IPS-11a (cell line): Measurements from ENCODE around the gene GUCY2C.

Source experiments
- H3K4me3 ChIP-seq: one replicate; pipeline ENCODE4 v1.5.1; 2013; ENCODE audit warnings: low read depth, low read length, control low read depth

GUCY2C gene

DNA sequence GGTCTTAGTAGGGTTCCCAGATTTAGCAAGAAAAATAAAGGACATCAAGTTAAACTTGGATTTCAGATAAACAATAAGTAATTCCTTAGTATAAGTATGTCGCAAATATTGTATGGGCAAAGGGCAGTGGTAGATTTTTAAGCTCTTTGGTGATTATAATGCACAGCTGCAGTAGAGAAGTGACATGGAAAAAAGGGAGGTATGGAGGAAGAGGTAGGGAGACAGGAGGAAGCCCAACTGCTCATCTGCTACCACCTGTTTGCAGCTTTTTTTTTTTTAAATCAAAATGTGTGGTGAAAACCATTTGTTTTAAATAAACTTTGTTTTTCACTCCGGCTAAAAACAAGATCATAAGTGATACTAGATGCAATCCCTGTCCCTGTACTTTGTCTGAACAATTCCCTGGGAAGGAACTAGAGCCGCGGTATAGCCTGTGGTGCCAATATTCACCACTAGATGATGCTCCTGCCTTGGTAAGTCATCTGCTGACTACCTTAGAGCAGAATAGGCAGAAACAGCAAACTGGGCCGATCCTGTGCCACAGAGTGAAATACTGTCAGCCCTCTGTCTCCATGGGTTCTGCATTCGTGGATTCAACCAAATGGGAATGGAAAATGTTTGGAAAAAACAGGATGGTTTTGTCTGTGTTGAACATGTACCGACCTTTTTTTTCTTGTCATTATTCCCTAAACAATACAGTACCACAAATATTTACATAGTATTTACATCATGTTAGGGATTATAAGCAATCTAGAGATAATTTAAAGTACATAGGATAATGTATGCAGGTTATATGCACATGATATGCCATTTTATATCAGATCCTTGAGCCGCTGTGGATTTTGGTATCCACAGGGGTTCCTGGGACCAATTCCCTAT, 66.3 kb downstream of the GUCY2C start:
- H3K4me3 ChIP-seq = no peak overlapping the region

DNA sequence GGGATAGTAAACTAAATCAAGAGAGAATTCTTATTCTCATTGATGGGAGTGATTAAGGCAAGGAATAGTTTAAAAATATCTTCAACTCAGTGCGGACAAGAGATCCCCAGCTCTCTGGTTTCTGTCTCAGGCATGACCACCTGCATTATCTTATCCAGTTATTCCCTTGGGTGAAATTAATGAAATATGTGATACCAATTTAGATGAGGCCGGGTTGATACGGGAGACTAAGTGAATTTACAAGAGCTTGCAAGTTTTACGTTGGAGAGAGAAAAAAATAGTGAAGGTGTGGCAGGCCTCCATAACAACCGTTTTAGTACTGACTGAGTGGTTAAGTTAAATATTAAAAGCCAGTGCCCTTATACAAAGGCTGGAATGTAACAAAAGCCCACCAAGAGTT, 67.6 kb downstream of the GUCY2C start:
- no peak overlapping the region for H3K4me3 ChIP-seq

DNA sequence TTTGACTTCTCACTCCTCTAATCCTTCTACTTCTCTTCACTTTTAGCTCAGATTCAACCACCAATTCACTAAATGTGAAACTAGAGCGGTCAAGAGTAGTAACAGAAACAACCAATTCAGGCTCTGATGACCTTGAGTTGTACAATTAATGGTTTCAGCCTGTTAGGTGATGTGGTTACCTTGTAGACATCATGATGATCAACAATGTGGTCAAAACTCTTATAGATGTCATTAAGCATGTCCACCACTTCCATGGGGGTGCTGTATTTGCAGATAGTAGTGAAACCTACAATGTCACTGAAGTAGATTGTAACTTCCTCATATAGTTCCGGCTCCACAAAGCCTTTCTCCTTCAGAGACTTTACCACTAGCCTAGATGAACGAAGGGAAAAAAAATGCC, 74.6 kb downstream of the GUCY2C start:
- H3K4me3 ChIP-seq = no peak overlapping the region

DNA sequence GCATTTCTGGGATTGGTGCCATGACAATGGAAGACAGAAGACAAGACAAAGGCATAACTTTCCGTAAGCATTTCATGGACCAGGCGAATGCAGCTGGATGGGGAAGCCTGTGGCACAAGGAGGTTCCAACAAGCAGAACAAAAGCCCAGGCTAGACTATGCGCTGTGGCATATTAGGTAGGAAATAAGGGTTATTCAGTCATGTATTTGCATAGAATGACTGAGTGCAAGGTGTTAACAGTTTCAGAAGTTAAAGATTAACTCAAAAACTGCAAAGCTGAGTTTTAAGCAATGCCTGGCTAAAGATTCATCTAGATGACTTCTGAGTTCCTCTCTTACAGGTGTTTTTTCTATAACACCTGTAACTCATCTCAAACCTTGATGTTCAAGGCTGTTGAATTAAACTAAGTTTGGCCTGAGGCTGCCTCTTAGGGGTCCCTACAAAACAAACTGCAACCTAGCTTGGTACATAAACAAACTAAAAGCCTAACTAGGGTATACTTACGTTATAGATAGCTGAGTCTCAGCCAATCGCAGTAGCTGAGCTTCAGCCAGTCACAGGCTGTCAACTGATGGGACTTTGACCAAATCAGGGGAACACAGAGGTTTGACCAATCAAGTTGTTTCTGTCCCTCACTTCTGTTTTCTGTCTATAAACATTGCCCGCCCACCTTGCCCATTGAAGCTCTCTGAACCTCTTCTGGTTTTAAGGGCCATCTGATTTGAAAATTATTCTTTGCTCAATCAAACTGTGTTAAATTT, 76.5 kb downstream of the GUCY2C start:
- no peak overlapping the region for H3K4me3 ChIP-seq

DNA sequence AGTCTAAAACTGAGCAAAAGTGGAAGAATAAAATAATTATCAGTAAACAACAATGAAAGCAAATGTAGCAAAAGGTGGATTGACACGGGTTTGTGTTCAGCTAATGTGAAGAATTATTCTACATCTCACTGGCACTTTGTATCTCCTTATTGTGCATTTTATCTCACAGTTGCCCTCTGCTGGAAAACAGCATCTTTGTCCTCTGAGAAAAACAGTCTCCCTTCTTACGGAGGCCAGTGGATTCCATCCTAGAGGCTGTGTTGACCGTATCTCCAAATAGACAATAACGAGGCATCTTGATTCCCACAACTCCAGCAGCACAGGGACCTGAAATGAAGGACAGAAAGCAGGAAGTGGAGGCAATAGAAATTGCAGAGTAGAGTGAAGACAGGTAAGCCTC, 77.4 kb downstream of the GUCY2C start:
- no peak overlapping the region for H3K4me3 ChIP-seq

DNA sequence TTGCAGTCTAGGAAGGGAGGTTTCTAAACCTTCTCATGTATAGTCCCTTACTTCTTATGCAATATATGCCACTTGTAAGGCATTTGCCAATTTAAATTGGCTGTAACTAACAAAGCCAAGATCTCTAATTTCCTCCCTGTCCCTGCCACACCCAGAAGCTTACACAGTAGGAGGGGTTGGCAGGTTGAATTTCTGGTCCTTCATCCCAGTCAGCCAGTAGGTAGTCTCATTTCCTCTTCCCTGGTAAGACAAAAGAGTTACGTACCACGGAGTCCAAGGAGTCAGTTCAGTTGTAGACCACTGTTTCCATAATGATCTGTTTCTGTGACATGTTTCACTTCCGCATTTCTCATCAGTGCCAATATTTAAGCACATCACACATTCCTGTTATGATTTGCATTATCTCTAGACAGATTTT, 81.7 kb downstream of the GUCY2C start:
- H3K4me3 ChIP-seq = no peak overlapping the region

DNA sequence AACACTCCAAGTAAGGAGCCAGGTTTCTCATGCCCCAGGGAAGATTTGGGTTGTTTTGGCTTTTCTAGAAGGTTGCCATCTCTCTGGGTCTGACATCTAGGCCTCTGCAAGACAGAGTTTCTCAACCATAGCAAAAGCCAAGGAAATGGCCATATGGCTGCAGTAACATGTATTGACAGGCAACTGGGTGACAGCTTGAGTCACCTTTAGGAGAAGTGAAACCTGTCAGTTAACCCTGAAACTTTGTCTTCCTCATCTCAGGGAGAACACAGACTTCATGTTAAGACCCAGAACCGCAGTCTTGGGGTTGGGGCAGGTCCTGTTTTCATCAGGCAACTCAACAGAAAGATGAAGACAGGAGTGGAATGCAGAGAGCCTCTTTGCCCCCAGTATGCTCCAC, 82.7 kb downstream of the GUCY2C start:
- H3K4me3 ChIP-seq = no peak overlapping the region

DNA sequence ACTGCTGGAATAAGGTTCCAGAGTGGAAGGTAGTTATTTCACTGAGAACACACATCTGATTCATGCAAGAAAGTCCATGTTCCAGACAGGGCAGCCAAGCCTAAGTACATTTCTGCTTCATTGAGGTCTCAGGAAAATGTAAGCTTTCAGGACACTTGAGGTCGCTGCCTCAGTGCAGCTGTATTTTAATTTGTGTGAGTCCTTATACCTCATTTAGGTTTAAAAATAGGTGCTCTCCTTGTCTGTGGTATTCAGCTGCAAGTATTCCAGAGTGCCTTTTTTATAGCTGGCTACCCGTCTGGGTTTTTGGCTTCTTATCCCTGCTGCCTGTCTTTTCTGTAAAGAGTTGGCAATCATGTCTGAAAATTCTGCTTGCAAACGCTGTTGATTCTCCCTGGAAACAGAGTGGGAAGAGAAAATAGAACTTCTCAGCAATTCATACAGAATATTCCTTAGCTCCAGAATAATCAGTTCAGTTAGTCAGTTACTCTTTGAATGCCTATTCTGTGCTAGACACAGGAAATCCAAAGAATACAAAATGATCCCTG, 83.4 kb downstream of the GUCY2C start:
- H3K4me3 ChIP-seq = no peak overlapping the region

DNA sequence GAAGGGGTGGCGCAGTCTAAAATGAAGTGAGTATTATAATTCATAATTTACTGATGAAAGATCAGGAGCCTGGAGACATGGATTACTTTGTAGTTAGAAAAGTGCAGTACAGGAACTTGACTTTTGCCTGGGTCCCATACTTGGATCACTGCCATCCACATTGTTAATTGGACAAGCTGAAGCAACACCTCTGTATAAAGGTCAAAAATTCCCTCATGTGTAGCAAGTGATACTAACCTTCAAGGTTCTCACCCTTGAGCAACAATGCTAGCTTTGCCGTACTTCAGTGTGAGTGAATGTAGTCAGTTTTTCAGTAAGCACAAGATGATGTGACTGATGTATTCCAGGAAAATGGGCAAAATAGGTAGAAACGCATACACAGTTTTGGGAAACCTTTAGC, 84.1 kb downstream of the GUCY2C start:
- H3K4me3 ChIP-seq = no peak overlapping the region

DNA sequence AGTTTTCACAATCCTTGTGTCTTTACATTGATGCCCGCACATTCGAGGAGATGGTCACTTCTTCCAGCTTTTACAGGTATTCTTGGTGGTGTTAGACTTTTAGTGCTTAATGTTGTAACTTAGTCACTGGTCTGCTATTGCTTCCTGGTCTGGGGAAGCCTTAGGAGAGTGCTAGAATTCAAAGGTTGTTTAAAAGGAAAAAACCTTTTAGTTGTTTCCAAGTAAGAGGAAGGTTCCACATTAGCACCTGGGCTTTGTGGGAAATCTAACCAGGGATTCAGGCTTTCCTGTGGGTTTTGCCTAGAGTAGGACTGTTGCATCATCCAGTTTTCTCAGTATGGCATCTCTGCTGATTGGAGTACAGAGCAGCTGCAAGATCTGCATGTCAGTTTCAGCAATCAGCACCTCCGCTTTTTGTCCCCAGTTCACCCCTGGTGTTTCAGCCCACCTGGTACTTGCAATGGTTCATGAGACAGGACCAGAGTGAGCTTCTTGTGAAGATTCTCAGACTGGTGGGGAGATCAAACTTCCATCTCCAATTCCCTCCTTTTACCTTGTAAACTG, 84.7 kb downstream of the GUCY2C start:
- no peak overlapping the region for H3K4me3 ChIP-seq

DNA sequence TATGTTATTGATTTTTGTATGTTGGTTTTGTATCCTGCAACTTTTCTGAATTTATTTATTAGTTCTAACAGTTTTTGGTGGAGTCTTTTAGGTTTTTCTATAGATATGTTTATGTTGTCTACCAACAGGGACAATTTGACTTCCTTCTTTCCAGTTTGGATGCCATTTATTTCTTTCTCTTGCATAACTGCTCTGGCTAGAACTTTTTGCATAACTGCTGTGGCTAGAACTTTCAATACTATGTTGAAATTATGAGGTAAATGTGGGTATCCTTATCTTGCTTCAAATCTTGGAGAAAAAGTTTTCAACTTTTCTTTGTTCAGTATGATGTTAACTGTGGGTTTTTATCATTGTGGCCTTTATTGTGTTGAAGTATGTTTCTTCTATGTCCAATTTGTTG, 88.8 kb downstream of the GUCY2C start:
- no peak overlapping the region for H3K4me3 ChIP-seq

DNA sequence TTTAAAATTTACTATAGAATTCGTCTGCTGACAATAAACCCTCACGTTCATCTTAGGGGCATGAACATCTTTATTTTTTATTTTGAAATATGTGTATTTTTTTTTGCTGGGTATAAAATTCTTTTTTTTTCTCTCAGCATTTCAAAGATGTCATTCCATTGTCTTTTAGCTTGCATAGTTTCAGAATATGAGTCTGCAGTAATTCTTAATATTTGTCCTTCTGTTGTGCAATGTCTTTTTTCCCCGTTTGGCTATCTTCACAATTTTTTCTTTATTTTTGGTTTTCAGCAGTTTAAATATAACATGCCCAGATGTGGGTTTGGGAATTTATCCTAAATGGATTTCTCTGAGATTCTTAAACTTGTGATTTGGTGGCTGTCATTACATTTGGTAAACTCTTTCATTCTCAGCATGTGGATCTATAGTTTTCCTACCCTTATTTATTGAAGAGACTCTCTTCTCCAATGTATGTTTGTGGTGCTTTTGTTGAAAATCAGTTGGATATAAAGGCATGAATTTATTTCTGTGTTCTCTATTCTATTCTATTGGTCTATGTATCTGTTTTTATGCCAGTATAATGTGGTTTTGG, 90.9 kb downstream of the GUCY2C start:
- H3K4me3 ChIP-seq = no peak overlapping the region

DNA sequence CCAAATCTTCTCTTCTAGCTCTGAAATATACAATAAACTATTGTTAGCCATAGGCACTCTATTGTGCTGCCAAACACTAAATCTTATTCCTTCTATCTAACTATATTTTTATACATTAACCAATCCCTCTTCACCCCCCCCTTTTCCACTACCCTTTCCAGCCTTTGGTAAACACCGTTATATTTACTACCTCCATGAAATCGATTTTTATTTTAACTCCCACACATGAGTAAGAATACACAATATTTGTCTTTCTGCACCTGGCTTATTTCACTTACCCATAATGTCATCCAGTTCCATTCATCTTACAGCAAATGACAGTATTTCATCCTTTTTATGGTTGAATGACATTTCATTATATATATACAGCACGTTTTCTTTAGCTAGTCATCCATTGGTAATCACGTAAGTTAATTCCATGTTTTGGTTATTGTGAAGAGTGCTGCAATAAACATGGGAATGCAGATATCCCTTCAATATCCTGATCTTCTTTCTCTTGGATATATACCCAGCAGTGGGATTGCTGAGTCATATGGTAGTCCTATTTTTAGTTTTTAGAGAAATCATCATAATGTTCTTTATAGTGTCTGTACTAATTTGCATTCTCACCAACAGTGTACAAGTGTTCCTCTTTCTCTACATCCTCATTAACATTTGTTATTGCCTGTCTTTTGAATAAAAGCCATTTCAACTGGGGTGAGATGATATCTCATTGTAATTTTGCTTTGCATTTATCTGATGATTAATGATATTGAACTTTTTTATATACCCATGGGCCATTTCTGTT, 94.5 kb downstream of the GUCY2C start:
- no peak overlapping the region for H3K4me3 ChIP-seq

DNA sequence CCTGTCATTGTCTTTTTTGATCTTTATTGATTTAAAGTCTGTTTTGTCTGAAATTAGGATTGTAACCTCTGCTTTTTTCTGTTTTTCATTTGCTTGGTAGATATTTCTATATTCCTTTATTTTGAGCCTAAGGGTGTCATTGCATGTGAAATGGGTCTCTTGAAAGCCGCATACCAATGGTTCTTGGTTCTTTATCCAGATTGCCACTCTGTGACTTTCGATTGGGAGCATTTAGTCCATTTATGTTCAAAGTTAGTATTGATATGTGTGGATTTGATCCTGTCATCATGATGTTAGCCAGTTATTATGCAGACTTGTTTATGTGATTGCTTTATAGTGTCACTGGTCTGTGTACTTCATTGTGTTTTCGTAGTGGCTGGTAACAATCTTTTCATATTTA, 98.9 kb downstream of the GUCY2C start:
- H3K4me3 ChIP-seq = no peak overlapping the region

DNA sequence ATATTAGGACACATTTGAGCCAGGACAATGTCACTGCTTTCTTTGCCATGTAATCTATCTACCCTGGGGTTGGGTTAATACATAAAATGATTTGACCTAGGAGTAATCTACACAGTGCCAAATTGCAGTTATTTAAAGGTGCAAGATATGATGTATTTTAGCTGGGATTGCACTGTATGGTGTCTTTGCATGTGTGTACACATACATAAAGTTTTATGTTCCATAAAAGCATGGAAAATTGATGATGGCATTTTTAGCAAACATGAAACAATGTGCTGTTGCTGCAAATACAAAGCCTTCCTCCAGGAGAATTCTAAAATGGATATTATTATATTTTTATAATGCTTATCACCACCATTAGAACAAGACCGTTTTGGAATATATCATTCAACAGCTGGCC, 104.7 kb downstream of the GUCY2C start:
- H3K4me3 ChIP-seq = no peak overlapping the region

DNA sequence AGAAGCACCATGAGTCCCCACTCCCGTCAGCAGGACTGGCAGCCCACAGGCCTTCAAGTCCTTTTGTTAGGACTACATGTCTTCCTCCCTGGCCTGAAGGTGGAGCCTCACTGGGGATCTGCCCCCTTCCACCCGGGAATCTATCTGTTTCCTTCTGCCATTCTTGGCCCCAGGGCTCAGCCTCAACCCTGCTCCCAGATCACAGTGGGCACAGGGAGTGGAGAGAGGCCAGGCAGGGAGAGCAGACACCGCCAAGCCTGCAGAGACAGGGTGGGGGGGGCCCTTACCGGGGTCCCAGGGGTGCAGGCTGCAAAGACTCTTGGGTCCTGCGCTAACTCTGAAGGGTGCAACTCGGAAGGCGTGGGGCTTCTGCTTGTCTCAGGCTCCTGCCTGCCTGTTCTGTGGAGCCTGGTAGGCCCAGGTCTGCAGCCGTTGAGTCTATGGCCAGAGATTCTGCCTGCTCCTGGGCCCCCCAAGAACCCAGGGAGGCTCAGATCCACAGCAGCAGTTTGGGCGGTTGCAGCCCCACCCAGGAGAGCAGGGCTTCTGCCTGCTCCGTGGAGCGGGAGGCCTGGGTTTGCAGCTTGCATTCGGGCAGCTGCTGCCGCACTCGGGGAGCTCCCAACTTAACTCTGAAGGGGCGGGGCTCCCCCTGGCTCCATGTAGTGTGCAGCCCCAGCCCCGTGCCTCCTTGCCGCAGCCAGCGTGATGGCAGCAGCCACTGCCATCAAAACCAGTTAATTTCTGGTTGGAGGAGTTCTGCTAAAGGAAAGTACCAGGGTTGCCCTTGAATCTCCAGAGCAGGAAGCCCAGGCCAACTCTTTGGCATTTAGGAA, 107.0 kb downstream of the GUCY2C start:
- H3K4me3 ChIP-seq = no peak overlapping the region

DNA sequence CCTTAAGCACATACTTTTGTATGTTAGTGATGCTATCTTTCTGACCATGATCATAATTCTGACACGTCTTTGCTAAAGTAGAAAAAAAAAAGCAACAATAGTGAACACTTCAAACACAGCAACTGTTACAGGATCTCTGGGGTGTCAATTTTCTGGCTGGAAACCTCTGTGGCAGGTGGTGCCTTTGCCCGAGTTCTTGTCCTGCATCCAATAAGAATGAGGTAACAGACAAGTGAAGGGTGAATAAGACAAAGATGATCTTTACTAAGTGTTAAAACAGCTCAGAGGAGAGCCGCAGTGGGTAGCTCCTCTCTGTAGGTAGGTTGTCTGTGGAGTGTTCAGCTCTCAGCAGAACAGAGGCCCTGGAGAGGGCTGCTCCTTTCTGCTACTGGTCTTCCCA, 107.8 kb downstream of the GUCY2C start:
- H3K4me3 ChIP-seq = no peak overlapping the region

DNA sequence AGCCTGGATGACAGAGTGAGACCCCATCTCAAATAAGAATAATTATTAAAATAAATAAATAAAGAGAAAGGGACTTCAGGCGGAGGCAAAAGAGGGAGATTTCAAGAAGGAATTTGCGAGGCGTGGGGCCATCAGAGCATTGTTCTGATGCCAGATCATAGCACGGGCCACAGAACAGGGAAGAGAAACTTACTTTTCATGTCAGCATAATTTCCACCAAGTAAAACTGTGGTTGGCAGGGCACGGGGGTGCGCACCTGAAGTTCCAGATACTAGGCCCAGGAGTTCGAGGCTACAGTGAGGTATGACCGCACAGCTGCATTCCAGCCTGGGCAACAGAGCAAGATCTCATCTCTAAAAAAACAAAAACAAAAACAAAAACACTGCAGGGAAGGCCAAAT, 117.8 kb downstream of the GUCY2C start:
- H3K4me3 ChIP-seq = no peak overlapping the region

DNA sequence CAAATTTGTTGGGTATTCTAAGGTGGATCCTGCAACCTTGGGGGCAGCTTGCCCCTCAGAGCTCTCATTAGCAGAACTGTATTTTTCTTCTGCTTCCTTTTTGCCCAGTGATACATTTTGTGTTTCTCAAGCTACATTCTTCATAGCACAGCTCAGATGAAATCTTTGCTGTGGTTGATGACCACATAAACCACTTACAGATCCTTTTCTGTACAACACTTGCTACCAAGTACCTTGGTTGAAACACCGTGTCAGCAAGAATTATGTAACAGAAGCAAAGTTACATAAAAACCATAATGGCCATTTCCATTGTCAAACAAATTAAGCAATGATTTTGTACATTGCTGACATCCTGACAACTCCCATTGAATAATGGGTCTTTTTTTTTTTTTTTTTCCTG, 119.1 kb downstream of the GUCY2C start:
- H3K4me3 ChIP-seq = no peak overlapping the region

DNA sequence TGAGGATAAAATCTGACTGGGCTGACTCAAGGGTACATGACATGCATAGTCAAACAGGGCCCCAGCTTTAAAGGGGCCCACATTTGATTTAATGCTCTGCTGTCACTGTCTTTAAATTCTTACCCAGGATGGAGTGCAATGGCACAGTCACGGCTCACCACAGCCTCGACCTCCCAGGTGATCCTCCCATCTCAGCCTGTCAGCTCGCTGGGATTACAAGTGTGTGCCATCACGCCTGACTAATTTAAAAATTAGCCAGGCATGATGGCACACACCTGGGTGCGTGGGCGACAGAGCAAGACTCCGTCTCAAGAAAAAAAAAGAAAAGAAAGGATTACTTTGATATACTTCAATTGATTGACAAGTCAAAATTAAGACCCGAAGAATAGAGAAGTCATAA, 119.5 kb downstream of the GUCY2C start:
- no peak overlapping the region for H3K4me3 ChIP-seq
